Endothelial cell of umbilical vein (primary cell): ENCODE measurements around the gene DENND1A. TPM values are rescaled to one million over a fixed set of nuclear protein-coding genes. Genes with fewer than 3 reads are reported as not detected.

Experiments used
- BruUV-seq: library from RNA; stranded (reverse); fragments of 400-500 nt; replicated peaks from 2 replicates; lab custom pipeline; 2021; lab: Mats Ljungman, UMichigan
- CTCF ChIA-PET: fragments of 300-600, 350-600 bp; sonication (Branson Sonifier 250); formaldehyde crosslinking; loops from one replicate; lab custom pipeline; 2021; ENCODE audit warnings: antibody characterized with exemption, inconsistent platforms; lab: Charles Lee
- POLR2A ChIA-PET: fragments of 300-600, 350-600 bp; sonication (Branson Sonifier 250); formaldehyde crosslinking; loops from one replicate; lab custom pipeline; 2021; ENCODE audit warnings: antibody characterized with exemption, inconsistent platforms; lab: Charles Lee
- DNase-seq: peaks from one replicate; pipeline ENCODE4 v3.0.0-alpha.2; 2011; ENCODE audit warnings: low read depth, low spot score
- FAIRE-seq: peaks from 2 replicates; lab custom pipeline; 2011; peaks lifted over from hg19 to GRCh38; lab: Jason Lieb, UNC
- H2AFZ ChIP-seq: 2 replicates; pipeline ENCODE4 v1.6.0; 2012; ENCODE audit warnings: low read depth, low read length, control low read depth, inconsistent platforms
- H3K27ac ChIP-seq: 2 replicates; pipeline ENCODE4 v1.5.1; 2011; ENCODE audit warnings: low read depth, mild to moderate bottlenecking, control low read depth, low read length, moderate library complexity; ENCODE audit not compliant: insufficient read depth
- H3K27me3 ChIP-seq, 2 experiments: 2 replicates each; pipeline versions ENCODE4 v1.6.0 to v1.6.1; 2011; ENCODE audit warnings: low read length in 2 of 2, mixed read lengths in 1 of 2; ENCODE audit not compliant: control insufficient read depth in 2 of 2, insufficient read depth in 2 of 2
- H3K36me3 ChIP-seq, 2 experiments: 2 replicates in 1 of 2; 3 replicates in 1 of 2; pipeline ENCODE4 v1.5.1; 2011; ENCODE audit warnings: low read length in 2 of 2, mild to moderate bottlenecking in 1 of 2, moderate library complexity in 1 of 2; ENCODE audit not compliant: control insufficient read depth in 2 of 2, insufficient read depth in 2 of 2; ENCODE audit errors: extremely low read depth in 1 of 2
- H3K4me1 ChIP-seq: 3 replicates; pipeline ENCODE4 v1.5.1; 2011; ENCODE audit warnings: mild to moderate bottlenecking, low read length; ENCODE audit not compliant: control insufficient read depth, insufficient read depth; ENCODE audit errors: extremely low read depth
- H3K4me2 ChIP-seq: 2 replicates; pipeline ENCODE4 v1.6.1; 2011; ENCODE audit warnings: low read length, control low read depth, mixed read lengths; ENCODE audit not compliant: insufficient read depth
- H3K4me3 ChIP-seq, 3 experiments: fragments of 200-600 bp in 1 of 3; sonication (generic), shearing (Covaris generic) in 1 of 3; replicated peaks in 1 of 3; 2 replicates each; pipeline ENCODE4 v1.5.1; 2011 to 2016; ENCODE audit warnings: control low read depth in 3 of 3, low read length in 3 of 3, mild to moderate bottlenecking in 2 of 3, inconsistent platforms in 1 of 3, low read depth in 1 of 3, moderate library complexity in 1 of 3; ENCODE audit not compliant: insufficient read depth in 1 of 3
- H3K79me2 ChIP-seq: 2 replicates; pipeline ENCODE4 v1.6.0; 2012; ENCODE audit warnings: low read length, inconsistent platforms; ENCODE audit not compliant: control insufficient read depth, insufficient read depth
- H3K9ac ChIP-seq: replicated peaks from 2 replicates; pipeline ENCODE3; 2011; ENCODE audit warnings: low read length, control low read depth; ENCODE audit not compliant: insufficient read depth; ENCODE audit errors: extremely low read depth
- H3K9me1 ChIP-seq: replicated peaks from 3 replicates; pipeline ENCODE4 v1.6.0; 2011; ENCODE audit warnings: mild to moderate bottlenecking, low read length; ENCODE audit not compliant: control insufficient read depth, insufficient read depth; ENCODE audit errors: extremely low read depth
- H3K9me3 ChIP-seq: replicated peaks from 2 replicates; pipeline ENCODE4 v1.5.1; 2012; ENCODE audit warnings: low read length, inconsistent platforms; ENCODE audit not compliant: control insufficient read depth, insufficient read depth
- H4K20me1 ChIP-seq: replicated peaks from 2 replicates; pipeline ENCODE3; 2011; ENCODE audit warnings: mild to moderate bottlenecking, low read length; ENCODE audit not compliant: control insufficient read depth, insufficient read depth; ENCODE audit errors: extremely low read depth
- EZH2 ChIP-seq: IDR thresholded peaks from 2 replicates; pipeline ENCODE4 v1.6.1; 2012; ENCODE audit warnings: borderline replicate concordance, low read depth, mild to moderate bottlenecking, moderate library complexity, low read length, inconsistent platforms; ENCODE audit not compliant: severe bottlenecking
- FOS ChIP-seq: IDR thresholded peaks from 2 replicates; pipeline ENCODE4 v1.6.1; 2011; ENCODE audit warnings: mild to moderate bottlenecking, low read length, moderate library complexity, borderline replicate concordance; ENCODE audit not compliant: insufficient read depth
- GATA2 ChIP-seq: IDR thresholded peaks from 2 replicates; pipeline ENCODE4 v1.7.0; 2011; ENCODE audit warnings: low read depth, mild to moderate bottlenecking, moderate library complexity, mixed read lengths, low read length; ENCODE audit not compliant: insufficient read length, insufficient read depth
- JUN ChIP-seq: IDR thresholded peaks from 2 replicates; pipeline ENCODE4 v1.6.1; 2011; ENCODE audit warnings: borderline replicate concordance, low read depth; ENCODE audit not compliant: insufficient read length, insufficient read depth
- MYC ChIP-seq: IDR thresholded peaks from one replicate; pipeline ENCODE4 v1.6.1; 2011; ENCODE audit warnings: mild to moderate bottlenecking, low read depth, low read length
- POLR2A ChIP-seq: IDR thresholded peaks from 2 replicates; pipeline ENCODE4 v1.6.1; 2012; ENCODE audit warnings: low read depth, mild to moderate bottlenecking, control low read depth, low read length
- POLR2AphosphoS5 ChIP-seq: IDR thresholded peaks from 2 replicates; pipeline ENCODE4 v1.6.1; 2012; ENCODE audit warnings: low read depth, mild to moderate bottlenecking, control low read depth, low read length, moderate library complexity; ENCODE audit not compliant: insufficient read depth
- dilution Hi-C: fragments of 300-500 bp; cut with MboI; formaldehyde crosslinking; loops from one replicate; pipeline ENCODE4 v1.15.0; 2019; ENCODE audit warnings: low sequenced_read_pairs; ENCODE audit not compliant: extremely low pct_ligation_motif_present
- intact Hi-C: fragments of 100-400 bp; cut with micrococcal nuclease; formaldehyde crosslinking; loops from one replicate; pipeline ENCODE4 v1.10.0; 2022
- polyA plus RNA-seq, 4 experiments: library from polyadenylated mRNA; depleted of rRNA in 3 of 4; stranded (reverse) in 3 of 4; unstranded in 1 of 4; fragments of >200 nt; gene quantifications; 2 replicates each; pipeline versions ENCODE4 v1.2.1 to v1.2.3, GENCODE V29; 2011 to 2012; ENCODE audit warnings: missing spikeins in 1 of 4
- total RNA-seq: library from RNA; stranded (reverse); gene quantifications from 2 replicates; pipeline ENCODE4 v1.2.3, GENCODE V29; 2021
- TF ChIP-seq, protein P1 (sequence below), 2 donors: IDR thresholded peaks; 1 replicate in 1 of 2; 2 replicates in 1 of 2; pipeline ENCODE4 v1.5.1; 2011; ENCODE audit warnings: low read length in 2 of 2, mild to moderate bottlenecking in 2 of 2, moderate library complexity in 2 of 2, control low read depth in 1 of 2, inconsistent platforms in 1 of 2, low read depth in 1 of 2; ENCODE audit not compliant: insufficient read depth in 1 of 2; ENCODE audit errors: extremely low read depth in 1 of 2
- TF ChIP-seq, protein P2 (sequence below): IDR thresholded peaks from 2 replicates; pipeline ENCODE4 v1.6.1; 2011; ENCODE audit not compliant: insufficient read depth, insufficient read length

DENND1A gene
- total and polyA plus RNA-seq, 2 donors (not counting 3 experiments of a cell fraction or from before 2014, with no cell fraction given), result 18.5 to 24.5 TPM

DNA sequence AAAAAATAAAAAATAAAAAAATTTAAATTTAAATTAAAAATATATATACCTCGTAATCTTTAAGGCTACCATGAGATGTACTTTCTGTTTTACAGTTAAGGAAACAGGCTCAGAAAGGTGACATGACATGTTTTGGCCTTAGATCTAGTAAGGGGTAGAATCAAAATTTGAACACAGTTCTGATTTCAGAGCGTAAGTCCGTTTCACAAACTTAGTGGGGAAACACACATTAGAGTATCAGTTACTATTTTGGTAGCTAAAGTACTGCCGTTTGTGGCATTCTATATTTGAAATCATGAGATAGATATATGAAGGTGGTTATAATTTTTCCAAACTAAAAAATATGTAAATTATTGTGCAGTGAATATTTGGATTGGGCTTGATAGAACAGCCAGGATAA lies 186.2 kb downstream of the DENND1A start:
- no peak overlapping the region for H3K27ac ChIP-seq
- dilution Hi-C loops (no loop called here), intact Hi-C loops (no loop called here)
- H3K4me1 ChIP-seq, result no peaks in the 10 kb centered on the region
- FAIRE-seq, result no peak
- H3K27me3 ChIP-seq, result no peaks in the 10 kb centered on the region
- H2AFZ ChIP-seq, result no peak overlapping the region
- no peaks in the 10 kb centered on the region for H3K9me1 ChIP-seq
- no peak overlapping the region for H3K4me2 ChIP-seq
- H3K36me3 ChIP-seq, result no peaks in the 10 kb centered on the region
- DNase-seq, result no peak
- H3K9ac ChIP-seq, result no peak overlapping the region
- H3K4me3 ChIP-seq, result no peak overlapping the region
- no peaks in the 10 kb centered on the region for H3K79me2 ChIP-seq
- CTCF ChIA-PET, result no interaction called here
- no peaks in the 10 kb centered on the region for H4K20me1 ChIP-seq
- BruUV-seq, result no TSS peak
- POLR2A ChIA-PET, result no interaction called here
- no peaks in the 10 kb centered on the region for H3K9me3 ChIP-seq
- TF ChIP-seq FOS, result no peak
- TF ChIP-seq, protein P1, sequence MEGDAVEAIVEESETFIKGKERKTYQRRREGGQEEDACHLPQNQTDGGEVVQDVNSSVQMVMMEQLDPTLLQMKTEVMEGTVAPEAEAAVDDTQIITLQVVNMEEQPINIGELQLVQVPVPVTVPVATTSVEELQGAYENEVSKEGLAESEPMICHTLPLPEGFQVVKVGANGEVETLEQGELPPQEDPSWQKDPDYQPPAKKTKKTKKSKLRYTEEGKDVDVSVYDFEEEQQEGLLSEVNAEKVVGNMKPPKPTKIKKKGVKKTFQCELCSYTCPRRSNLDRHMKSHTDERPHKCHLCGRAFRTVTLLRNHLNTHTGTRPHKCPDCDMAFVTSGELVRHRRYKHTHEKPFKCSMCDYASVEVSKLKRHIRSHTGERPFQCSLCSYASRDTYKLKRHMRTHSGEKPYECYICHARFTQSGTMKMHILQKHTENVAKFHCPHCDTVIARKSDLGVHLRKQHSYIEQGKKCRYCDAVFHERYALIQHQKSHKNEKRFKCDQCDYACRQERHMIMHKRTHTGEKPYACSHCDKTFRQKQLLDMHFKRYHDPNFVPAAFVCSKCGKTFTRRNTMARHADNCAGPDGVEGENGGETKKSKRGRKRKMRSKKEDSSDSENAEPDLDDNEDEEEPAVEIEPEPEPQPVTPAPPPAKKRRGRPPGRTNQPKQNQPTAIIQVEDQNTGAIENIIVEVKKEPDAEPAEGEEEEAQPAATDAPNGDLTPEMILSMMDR (IDR thresholded peaks at IDR 0.05; ENCODE audit: extremely low read depth in 1 of 2, insufficient read depth in 1 of 2, low read depth in 1 of 2, low read length in 2 of 2), result no peak
- TF ChIP-seq, protein P2, sequence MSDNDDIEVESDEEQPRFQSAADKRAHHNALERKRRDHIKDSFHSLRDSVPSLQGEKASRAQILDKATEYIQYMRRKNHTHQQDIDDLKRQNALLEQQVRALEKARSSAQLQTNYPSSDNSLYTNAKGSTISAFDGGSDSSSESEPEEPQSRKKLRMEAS, result no peak
- no peak for TF ChIP-seq POLR2AphosphoS5
- no peak for TF ChIP-seq GATA2
- TF ChIP-seq MYC, result no peak
- no peak for TF ChIP-seq POLR2A
- no peak for TF ChIP-seq JUN
- no peak for TF ChIP-seq EZH2
